Lung microvascular endothelial cell (primary cell): ENCODE results near the gene FHL2. TPM values are rescaled to one million over a fixed set of nuclear protein-coding genes. Genes with fewer than 3 reads are reported as not detected.

Experiments used
- DNase-seq, 2 donors: peaks; one replicate each; pipeline versions ENCODE4 v3.0.0 to v3.0.0-alpha.2; 2010; ENCODE audit warnings: low read depth in 2 of 2
- total RNA-seq: library from RNA; depleted of rRNA; stranded (reverse); fragments of >200 nt; gene quantifications from 2 replicates; pipeline ENCODE4 v1.2.1, GENCODE V29; 2014

FHL2 gene
- total RNA-seq, 1 donor from 2014 or later: 32.9 TPM

DNA sequence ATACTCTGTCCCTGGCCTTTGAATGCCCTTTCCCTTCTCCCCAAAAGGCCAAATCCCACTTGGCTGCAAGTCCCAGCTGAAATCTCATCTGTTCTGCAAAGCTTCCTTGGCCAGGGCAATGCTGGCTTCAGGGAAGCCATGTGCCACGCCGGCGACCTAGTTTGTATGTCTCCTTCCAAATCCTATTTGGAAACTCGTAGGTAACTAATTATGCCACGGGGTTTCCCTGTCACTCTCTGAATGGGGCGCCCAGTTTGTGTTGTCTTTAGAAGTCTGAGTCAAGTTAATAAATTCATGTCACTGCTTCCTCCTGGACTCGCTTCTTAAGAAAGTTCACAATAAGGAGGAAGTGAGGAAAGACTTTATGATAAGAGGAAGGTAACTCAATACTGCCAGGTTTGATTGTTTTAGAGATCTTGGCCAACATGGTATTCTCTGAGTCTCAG is 19.1 kb downstream of the FHL2 start:
- DNase-seq: peak in 1 of 2 donors; percentile 69

DNA sequence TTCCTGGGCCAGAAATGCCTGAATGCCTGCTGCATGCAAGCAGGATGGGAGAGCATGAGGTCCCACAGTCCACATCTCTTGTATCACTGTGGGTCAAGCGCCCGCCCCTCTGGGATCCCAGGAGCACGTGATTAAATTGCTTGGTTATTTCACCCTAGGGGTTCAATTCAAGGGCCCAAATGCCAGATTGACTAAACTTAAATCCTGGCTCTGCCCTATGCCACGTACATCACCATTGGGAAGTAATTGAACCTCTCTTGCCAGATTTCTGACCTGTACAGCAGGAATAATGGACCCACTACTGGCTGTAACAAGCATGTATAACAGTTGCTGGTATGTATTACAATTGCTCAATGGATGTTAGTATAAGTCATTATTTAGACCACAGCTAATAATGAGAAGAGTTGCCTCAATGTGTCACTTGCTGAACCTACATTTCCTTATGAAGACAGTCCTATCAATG is 19.9 kb downstream of the FHL2 start:
- no peak for DNase-seq

DNA sequence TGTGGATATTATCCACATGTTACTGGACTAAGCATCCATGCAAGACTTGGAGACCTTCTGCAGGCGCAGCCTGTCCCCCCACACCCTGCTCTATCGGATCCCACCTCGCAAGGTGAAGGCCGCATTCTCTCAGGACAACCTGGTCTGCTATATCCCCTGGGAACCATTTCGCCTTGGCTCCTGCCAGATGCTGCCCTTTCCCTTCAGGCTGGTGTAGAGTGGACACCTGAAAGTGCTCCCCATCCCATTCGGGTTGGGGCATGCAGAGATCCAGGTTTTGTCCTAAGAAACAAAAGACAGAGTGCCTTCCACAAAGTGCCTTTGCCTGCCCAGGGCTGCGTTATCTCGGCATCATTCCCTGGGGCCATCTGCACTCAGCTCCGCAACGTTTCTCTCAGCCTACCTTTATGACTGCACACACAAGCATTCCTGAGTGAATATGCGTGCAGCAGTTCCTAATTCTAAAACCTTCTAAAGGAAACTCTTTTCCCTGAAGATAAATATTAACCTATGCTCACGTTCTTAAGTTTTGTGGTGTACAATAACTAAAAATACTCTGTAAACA is 20.5 kb downstream of the FHL2 start:
- DNase-seq: no peak

DNA sequence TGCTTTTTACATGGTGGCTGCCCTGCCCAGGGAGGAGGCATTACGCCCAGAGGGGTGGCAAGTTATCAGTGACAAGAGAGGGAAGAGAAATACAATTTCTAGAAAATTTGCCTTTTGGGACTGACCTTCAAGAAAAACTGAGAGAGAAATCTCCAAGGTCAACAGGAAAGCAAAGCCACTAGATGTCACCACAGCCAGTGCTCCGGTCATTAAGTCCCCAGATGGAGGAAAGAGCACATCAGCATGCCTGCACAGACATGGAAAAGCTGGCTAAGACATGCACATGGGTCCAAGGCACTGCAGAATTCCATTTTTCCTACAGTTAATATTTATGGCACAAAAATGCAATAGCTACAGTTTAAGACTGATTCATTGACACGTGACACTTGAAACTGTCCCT is 21.0 kb downstream of the FHL2 start:
- DNase-seq: no peak

DNA sequence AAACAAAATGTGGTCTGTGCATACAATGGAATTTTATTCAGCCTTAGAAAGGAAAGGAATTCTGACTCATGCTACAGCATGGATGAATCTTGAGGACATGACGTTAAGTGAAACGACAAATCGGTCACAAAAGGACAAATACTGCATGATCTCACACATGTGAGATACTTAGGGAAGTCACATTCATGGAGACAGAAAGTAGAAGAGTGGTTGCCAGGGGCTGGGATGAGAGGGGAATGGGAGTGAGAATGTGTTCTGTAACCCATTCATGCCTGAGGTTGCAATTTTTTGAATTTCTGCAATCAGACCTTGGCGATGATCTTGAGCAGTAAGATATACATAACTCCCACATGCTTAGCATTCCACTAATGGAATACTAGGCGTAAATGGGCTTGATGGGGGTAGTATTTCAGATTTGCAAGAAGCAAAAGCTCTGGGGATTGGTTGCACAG is 22.0 kb downstream of the FHL2 start:
- peak; percentile 34 to 92 for DNase-seq

DNA sequence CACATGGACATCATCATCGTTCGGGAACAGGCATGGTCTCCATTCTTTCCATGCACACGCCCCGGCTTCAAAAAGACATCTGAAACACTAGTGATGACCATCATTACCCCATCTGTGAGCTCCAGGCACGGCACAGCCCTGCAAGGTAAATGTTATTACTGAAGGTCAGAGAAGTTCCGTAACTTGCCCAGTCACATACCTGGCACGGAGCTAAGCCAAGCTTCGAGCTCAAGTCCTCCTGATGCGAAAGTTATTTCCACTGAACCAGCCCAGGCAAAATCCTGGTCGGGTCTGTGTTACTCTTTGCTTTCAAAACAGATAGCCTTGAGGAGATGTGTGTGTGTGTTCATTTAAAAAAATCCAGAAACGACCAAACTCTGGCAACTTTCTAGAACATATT is 22.8 kb downstream of the FHL2 start:
- no peak for DNase-seq

DNA sequence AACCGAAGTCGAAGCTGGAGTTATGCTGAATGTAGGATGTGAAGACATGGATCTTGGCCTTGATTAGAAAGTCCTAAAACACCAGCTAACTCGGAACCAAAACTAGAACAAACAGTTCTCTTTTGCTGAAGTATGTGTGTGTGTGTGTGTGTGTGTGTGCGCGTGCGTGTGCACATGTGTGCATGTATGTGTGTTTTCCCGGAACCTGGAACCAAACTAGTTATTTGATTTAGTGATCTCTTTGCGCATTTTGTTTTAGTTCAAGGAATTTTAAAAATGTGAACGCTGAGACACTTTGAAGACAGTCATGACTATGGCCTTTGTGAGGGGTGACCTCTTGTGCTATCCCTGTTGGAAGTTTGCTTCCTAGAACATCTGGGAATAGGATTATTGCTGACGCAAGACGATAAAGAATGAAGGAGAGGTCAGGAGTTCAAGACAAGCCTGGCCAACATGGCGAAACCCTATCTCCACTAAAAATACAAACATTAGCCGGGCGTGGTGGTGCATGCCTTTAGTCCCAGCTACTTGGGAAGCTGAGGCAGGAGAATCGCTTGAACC is 23.8 kb downstream of the FHL2 start:
- no peak for DNase-seq

DNA sequence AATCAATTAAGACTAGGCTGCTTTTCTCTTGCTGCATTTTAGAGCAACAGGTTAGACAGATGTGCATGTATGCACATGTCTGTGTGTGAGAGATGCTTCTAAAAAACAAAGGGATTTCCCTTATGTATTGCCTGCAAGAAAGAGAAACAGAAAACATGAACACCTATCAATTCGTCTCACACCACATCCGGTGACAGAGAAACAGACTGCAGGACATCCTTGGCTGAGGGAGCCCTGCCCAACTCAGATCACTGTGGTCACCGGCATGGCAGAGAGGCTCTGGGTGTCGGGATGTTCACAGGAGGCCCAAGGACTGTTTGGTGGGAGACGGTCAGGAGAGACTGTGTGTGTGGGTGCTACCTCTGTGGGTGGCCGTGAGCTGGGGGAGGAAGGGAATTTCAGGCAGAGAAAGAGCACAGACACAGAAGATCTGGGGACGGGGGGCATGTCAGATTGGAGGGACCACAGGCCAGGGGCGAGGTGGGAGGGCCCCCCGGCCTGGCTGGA is 24.9 kb downstream of the FHL2 start:
- DNase-seq: no peak

DNA sequence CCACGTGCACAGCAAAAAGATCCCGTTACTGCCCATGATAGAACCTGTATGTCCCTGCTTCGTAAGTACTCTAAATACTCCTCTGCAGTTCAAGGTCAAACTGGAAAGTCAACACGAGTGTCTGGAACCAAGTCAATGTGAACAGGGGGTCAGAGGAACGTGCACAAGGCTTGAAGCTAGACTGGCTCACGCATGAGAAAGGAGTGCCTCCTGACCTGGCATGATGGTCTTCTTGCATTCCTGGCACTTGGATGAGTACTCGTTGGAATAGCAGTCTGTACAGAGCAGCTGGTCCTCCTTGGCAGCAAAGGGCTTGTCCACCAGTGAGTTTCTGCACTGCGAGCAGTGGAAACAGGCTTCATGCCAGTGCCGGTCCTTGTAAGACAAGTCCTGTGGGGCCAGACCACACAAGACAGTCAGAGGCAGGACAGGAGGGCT is 25.5 kb downstream of the FHL2 start:
- no peak for DNase-seq

DNA sequence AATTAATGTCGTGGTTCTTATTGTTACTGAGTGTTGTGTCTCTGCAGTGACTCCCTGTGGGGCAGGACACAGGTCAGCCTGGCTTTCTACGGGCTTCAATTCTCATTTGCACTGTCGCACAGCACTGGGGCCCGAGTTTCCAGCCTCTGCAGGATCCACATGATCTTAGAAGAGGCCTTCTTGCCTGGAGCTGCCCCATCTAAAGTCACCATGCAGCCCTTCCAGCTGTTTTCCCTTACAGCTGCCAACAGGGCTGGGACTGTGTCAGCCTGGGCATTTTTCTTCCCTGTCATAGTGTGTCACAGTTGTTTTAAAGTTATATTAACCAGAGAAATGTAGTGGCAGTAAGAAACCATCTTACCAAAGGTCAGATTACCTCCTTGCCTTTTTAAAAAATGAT is 27.0 kb downstream of the FHL2 start:
- DNase-seq: no peak

DNA sequence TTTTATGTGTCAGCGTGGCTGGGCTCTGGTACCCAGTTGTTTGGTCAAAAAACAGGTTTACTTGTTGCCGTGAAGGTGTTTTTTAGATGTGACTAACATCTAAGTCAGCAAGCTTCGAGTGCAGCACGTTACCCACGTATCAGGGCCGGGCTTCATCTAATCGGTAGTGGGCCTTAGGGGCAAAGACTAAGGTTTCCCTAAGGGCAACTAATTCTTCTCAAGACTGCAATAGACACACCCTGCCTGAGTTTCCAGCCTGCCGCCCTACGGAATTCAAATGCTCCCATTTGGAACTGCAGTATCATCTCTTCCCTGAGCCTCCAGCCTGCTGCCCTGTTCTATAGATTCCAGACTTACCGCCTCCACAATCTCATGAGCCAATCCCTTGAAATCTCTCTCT is 27.7 kb downstream of the FHL2 start:
- DNase-seq: no peak

DNA sequence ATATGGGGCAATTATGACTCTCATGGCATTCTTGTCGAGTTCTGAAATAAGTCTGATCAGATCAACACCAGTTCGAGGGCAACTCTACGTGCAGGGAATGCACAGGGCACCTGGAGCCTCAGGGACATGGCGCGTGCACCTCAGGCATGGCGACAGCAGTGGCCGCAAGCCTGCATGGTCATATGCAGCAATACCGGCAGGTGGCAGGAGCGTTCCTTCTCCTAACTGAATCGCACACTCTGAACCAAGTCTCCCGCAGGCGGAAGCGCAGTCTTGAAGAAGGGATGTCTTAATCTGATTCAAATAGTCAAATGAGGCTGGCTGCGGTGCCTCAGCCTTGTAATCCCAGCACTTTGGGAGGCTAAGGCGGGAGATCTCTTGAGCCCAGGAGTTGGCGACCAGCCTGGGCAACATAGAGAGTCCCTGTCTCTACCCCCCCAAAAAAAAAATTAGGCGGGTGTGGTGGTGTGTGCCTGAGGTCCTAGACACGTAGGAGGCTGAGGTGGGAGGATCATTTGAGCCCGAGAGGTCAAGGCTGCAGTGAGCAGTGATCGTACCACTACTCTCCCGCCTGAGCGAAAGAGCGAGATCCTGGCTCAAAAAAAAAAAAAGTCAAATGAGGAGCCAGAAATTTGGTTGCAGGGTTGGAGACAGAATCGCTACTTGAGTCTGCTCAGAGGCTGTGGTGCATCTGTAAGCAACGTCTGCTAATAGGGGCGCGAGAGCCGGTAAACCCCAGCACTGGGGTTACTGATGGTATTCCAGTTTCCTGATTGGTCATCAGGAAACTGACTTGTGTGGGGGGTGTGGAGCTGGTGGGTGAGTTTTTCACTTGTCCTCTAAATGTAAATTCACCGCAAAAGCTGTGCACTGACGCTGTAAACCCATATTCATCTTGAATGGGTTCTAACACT is 28.8 kb downstream of the FHL2 start:
- peak; percentile 78 to 91 for DNase-seq

DNA sequence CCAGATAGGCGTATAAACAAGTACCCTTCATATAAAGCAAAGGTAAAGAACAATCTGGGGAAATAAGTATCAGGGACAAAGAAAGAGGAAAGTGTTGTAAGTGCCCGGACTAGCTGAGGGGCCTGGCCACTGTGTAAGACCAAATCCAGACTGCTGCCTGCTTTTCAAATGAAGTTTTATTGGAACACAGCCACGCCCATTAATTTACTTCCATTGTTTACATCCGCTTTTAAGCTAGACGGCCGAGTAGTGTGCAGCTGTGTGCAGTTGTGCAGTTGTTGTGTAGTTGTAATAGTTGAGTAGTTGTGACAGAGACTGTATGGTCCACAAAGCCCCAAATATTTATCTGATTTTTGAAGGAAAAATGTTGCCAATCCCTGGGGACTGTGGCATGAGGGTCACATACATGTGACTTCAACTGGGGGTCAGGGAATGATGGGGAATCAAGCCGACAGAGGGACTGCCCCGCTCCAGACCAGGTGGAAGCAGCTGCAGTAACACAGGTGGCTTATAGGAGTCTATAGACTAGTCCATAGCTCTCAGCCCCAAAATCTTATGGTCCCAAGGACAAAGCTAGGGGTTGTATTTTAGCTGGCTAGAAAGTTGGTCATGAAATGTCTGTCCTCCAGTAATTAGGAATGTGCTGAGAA is 30.0 kb downstream of the FHL2 start:
- no peak for DNase-seq

DNA sequence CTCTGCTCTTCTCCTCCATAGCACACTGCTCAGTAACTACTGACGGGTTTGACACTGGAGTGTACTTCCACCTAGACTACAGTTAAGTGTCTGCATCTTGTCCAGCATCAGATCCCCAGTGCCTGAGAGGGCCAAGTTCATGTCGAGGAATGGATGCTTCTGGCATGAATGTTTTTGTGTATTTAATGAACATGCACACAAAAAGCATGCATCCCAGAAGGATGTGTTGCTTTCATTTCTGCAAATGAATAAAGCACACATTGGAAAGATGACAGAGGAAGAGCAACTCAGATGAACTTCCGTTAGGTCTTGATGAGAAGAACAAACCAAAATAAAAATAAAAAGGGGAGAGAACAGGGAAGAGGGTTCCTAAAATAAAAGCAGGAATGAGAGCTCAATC is 33.6 kb downstream of the FHL2 start:
- DNase-seq: no peak

DNA sequence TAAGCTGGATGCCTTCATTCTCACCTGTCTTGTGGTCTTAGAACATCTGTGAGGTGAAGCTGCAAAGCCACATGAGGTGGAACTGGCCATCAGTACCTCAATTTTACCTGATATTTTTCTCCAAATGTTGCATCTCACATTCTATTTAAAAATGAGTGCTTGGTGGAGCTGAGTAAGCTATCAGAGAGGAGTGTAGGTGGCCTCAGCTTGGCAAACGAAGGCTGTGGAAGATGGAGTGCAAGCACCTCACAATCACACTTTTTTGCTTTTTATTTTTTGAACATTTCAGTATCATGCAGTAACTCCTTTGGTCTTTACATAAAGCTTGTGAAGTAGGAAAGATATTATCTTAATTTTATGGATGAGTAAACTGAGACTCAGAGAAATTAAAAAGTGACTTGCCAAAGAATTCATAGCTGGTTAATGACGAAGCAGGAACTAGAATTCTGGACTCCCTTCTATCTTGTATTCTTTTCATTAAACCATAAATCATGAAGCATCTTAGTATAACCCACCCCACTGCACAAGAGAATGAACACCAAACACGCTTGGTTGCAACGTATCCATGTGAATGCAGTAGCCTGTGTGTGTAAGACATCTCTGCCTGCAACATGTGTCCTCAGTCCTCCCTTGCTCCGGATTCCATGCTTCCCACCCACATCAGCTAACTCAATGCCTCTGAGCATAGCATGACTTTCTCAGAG is 34.3 kb downstream of the FHL2 start:
- DNase-seq: no peak

DNA sequence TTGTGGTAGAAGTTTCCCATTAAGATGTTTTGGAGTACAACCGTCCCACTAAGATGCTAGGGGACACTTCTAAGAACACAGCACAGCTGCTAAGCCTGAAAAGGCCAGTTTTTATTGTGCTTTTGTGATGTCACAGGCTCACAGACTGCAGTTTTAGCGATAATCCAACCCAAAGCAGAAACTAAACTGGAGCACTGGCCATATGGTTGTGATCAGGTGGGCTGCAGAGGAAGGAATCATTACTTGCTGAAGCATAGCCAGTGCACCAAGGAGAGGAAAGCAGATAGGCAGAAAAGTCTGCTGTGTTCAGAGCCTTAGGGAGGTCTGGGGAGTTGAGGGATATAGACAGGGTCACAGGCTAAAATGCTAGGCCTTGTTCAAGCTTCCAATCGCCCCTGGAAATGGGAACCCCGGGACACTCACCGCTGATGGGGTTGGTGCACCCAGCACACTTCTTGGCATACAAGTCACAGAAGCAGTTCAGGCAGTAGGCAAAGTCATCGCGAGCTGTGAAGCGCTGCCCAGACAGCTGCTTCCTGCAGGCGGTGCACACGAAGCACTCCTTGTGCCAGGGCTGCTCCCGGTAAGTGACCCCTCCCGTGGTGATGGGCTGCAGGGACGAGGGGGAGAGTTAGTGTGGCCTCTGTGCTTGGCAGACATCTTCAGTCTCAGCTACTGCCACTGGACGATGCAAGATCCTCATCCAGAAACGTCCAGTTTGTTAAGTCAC is 35.8 kb downstream of the FHL2 start:
- no peak for DNase-seq

DNA sequence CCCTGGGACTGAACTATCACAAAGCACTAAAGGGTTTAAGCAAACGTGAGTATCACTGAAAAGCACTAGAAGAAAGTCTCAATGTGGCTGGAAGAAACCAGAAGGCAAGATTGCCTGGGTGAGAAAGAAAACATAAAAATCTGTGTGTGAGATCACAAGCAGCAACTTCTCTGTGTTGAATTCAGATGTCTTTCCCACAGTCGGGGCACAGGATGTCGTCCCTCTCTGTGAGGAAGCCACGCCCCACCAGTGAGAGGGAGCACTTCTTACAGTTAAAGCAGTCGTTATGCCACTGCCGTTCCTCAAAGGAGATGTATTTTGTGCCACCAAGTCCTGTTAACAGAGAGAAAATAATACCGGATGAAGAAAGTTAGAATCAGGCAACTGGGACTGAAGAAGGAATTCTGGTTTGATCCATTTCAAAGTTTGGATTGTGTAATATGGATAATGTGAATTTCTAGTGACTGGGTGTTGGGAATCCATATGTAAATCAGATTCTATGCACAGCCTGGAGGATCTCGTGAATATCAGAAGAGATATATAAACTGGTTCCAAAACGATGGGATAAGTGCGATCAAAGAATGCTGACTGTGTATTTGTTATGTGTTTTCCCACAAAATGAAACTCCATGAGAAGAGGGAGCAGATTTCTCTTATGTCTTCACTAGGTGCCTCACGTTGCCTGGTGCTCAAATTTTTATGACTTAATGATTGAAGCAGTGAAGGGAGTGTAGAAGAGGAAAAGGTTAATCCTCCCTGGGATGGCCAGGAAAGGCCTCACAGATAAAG is 37.6 kb downstream of the FHL2 start:
- no peak for DNase-seq

DNA sequence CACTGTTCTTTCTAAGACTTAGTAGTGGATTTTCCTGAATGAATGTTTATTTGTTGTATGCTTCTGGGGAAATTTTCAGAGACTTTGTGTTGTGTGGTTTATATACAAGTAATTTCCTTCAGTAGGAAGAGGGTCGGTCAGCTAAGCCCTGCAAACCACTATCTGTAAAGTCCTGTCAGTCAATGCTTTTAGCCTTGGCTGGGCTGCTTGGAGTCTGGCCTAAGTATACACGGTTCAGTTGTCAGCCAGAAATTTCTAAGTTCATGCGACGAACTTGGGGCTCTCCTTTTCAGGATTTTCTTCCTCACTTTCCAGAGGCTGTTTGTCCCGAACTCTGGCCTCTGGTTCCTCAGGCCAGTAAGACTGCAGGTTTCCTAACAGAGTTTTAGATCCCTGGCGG is 40.3 kb downstream of the FHL2 start:
- no peak for DNase-seq

DNA sequence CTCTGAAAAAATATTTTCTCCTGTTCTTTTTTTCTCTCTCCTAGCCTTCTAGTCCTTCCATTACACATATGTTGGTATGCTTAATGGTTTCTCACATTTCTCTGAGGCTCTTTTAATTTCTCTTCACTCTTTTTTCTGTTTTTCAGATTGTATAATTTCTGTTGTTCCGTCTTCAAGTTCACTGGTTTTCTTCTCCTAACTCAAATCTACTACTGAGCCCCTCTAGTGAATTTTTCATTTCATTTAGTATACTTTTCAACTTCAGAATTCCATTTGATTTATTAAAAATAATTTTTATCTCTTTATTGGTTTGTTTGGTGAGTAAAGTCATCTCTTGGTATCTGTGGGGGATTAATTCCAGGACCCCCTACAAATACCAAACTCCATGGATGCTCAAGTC is 41.7 kb downstream of the FHL2 start:
- no peak for DNase-seq
